ENCODE results near the gene RANGRF. TPM values are rescaled to one million over a fixed set of nuclear protein-coding genes. Genes with fewer than 3 reads are reported as not detected.

RANGRF gene
- polyA plus RNA-seq, 1 experiment: 50.7 TPM

DNA sequence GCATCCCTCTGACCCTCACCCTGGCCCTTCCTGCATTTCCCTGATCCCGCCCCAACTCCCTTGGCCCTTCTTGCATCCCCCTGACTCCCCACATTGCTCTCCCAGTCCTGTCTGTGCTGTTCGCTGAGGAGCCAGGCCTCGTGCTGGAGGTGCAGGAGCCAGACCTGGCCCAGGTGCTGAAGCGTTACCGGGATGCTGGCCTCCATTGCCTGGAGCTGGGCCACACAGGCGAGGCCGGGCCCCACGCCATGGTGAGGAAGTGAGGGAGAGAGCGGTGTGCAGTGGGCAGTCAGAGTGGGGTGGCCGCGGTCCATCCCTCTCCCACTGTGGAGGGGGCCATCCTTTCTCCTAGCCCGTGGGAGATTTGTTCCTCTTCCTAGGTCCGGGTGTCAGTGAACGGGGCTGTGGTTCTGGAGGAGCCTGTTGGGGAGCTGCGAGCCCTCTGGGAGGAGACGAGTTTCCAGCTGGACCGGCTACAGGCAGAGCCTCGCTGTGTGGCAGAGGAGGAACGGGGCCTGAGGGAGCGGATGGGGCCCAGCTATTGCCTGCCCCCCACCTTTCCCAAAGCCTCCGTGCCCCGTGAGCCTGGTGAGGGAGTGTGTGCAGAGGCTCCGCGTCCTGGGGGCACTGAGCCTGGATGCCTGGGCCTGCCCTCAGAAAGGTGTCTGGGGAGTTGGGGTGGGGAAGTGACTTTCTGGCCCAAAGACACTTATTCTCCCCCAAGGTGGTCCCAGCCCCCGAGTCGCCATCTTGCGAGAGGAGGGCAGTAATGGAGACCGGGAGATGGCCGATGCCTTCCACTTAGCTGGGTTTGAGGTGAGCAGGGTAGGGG is 21.6 kb upstream of the RANGRF start:
- ChIA-PET CTCF (interaction anchor here (0.7 kb wide), 1 partner anchor 193 kb away, joined by 3 read pairs; no protein-coding TSS in a partner anchor), POLR2A (no interaction called here)
- no peaks in the 10 kb centered on the region for H3K27me3 ChIP-seq (ENCODE audit: control insufficient read depth, insufficient read depth, low read length)
- TF ChIP-seq, protein P1, sequence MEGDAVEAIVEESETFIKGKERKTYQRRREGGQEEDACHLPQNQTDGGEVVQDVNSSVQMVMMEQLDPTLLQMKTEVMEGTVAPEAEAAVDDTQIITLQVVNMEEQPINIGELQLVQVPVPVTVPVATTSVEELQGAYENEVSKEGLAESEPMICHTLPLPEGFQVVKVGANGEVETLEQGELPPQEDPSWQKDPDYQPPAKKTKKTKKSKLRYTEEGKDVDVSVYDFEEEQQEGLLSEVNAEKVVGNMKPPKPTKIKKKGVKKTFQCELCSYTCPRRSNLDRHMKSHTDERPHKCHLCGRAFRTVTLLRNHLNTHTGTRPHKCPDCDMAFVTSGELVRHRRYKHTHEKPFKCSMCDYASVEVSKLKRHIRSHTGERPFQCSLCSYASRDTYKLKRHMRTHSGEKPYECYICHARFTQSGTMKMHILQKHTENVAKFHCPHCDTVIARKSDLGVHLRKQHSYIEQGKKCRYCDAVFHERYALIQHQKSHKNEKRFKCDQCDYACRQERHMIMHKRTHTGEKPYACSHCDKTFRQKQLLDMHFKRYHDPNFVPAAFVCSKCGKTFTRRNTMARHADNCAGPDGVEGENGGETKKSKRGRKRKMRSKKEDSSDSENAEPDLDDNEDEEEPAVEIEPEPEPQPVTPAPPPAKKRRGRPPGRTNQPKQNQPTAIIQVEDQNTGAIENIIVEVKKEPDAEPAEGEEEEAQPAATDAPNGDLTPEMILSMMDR (IDR thresholded peaks at IDR 0.05; ENCODE audit: insufficient read depth, low read depth, low read length): no peak
- DNase-seq (ENCODE audit: low read depth): no peak
- H3K36me3 ChIP-seq (ENCODE audit: control insufficient read depth, insufficient read depth, low read length): peaks cover 28% of the 10 kb centered on the region
- H3K4me3 ChIP-seq (ENCODE audit: low read depth, low read length): no peak overlapping the region

DNA sequence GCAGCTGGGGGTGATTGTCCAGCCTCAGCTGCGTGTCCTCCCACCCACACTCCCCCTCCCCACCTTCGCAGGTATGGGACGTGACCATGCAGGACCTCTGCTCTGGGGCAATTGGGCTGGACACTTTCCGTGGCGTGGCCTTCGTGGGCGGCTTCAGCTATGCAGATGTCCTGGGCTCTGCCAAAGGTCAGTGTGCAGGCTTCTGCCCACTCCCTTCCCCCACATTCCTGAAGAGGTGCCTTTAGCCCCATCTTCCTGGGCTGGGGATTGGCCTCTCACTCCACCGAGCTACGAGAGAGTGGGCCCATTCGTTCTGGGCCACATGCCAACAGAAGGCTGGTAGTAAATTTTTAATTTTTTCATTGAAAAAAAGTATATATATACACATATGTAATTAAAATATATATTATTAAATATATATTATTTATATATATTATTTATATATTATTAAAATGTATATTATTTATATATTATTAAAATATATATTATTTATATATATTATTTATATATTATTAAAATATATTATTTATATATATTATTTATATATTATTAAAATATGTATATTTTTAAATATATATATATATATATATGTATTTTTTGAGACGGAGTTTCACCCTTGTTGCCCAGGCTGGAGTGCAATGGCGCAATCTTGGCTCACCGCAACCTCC is 20.9 kb upstream of the RANGRF start:
- ChIA-PET POLR2A (no interaction called here), CTCF (interaction anchor here (0.7 kb wide), 1 partner anchor 91 kb away, joined by 3 read pairs; the partner anchor contains the start of gene TMEM107)
- no peak for DNase-seq (ENCODE audit: low read depth)

DNA sequence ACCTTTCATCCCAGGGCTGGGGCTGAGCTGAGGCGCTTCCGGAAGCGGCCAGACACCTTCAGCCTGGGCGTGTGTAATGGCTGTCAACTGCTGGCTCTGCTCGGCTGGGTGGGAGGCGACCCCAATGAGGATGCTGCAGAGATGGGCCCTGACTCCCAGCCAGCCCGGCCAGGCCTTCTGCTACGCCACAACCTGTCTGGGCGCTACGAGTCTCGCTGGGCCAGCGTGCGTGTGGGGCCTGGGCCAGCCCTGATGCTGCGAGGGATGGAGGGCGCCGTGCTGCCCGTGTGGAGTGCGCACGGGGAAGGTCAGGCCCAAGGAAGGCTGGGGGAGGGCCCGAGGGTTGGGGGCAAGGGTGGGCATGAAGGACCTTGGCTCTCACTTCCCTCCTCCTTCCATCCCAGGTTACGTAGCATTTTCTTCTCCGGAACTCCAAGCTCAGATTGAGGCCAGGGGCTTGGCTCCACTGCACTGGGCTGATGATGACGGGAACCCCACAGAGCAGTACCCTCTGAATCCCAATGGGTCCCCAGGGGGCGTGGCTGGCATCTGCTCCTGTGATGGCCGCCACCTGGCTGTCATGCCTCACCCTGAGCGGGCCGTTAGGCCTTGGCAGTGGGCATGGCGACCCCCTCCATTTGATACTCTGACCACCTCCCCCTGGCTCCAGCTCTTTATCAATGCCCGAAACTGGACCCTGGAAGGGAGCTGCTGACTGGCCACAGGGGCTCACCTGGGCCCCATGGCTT is 19.7 kb upstream of the RANGRF start:
- TF ChIP-seq, protein P1 (IDR thresholded peaks at IDR 0.05; ENCODE audit: insufficient read depth, low read depth, low read length): no peak
- no peak overlapping the region for H3K4me3 ChIP-seq (ENCODE audit: low read depth, low read length)
- ChIA-PET CTCF (interaction anchor here (0.7 kb wide), 1 partner anchor 92 kb away, joined by 3 read pairs; the partner anchor contains the start of gene TMEM107), POLR2A (no interaction called here)
- peaks cover 22% of the 10 kb centered on the region for H3K36me3 ChIP-seq (ENCODE audit: control insufficient read depth, insufficient read depth, low read length)
- H3K27me3 ChIP-seq (ENCODE audit: control insufficient read depth, insufficient read depth, low read length): no peaks in the 10 kb centered on the region
- DNase-seq (ENCODE audit: low read depth): no peak

More for the DNA sequence above, 20.9 kb upstream of the RANGRF start:
- TF ChIP-seq, protein P1 (IDR thresholded peaks at IDR 0.05; ENCODE audit: insufficient read depth, low read depth, low read length): no peak
- peaks cover 28% of the 10 kb centered on the region for H3K36me3 ChIP-seq (ENCODE audit: control insufficient read depth, insufficient read depth, low read length)
- H3K4me3 ChIP-seq (ENCODE audit: low read depth, low read length): no peak overlapping the region
- H3K27me3 ChIP-seq (ENCODE audit: control insufficient read depth, insufficient read depth, low read length): no peaks in the 10 kb centered on the region

DNA sequence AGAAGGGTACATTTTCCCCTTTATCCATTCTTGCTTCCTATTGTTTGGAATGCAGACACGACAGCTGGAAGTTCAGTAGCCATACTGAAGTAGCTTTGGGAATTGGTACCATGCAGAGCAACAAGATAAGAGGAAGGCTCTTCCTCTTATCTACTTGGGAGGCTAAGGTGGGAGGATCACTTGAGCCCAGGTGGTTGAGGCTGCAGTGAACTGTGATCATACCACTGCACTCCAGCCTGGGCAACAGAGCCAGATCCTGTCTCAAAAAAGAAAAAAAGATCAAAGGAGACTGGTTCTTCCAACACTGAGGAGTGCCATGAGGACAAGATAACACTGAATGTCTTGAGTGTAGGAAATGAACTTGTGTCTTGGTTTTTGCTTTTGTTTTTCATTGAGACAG is 16.0 kb upstream of the RANGRF start:
- no peaks in the 10 kb centered on the region for H3K27me3 ChIP-seq (ENCODE audit: control insufficient read depth, insufficient read depth, low read length)
- CTCF ChIA-PET: interaction anchor here (0.6 kb wide), 1 partner anchor 37 kb away, joined by 3 read pairs; no protein-coding TSS in a partner anchor
- POLR2A ChIA-PET: interaction anchor here (0.6 kb wide), 1 partner anchor 21 kb away, joined by 9 read pairs; no protein-coding TSS in a partner anchor
- peaks cover 4% of the 10 kb centered on the region for H3K36me3 ChIP-seq (ENCODE audit: control insufficient read depth, insufficient read depth, low read length)
- H3K4me3 ChIP-seq (ENCODE audit: low read depth, low read length): no peak overlapping the region
- TF ChIP-seq, protein P1 (IDR thresholded peaks at IDR 0.05; ENCODE audit: insufficient read depth, low read depth, low read length): no peak
- no peak for DNase-seq (ENCODE audit: low read depth)

Measured in BJ (cell line).